ENCODE data around the gene RD3L. TPM values are rescaled to one million over a fixed set of nuclear protein-coding genes. Genes with fewer than 3 reads are reported as not detected.

RD3L gene
- total and polyA plus RNA-seq, 10 of the 15 experiments (the other 5 are each of a cell fraction or from before 2014, with no cell fraction given) = not detected

DNA sequence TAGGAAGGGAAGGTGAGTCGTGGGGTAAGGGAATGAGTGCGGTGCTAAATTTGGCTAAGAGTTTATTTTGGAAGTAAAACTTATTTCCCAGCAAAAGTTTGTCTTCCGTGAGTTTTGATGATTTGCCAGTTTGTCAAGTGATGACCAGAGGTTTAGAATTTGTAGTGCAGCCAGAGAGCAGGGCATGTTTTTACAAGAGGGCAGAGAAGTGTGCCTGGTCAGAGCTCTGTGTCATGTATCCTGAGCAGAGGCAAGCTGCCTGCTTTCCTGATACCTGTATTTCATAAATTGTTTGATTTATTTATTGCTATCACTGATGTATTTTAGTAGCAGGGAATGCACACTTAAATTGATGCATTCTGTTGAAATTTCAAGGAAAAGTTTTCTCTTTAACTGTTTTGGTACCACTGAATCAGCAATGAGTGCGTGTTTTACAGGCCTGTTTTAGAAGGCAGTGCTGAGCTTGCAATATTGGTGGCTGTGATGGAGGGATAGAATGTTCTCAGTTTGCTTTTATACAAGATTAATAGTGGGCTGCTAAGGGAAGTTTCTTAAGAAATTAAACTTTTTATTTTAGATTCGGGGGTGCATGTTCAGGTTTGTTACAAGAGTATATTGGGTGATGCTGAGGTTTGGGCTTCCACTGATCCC is 19.7 kb upstream of the RD3L start:
- no peak for TF ChIP-seq KLF5 (IDR thresholded peaks at IDR 0.05; ENCODE audit: partially characterized antibody)
- TF ChIP-seq CREB1 (IDR thresholded peaks at IDR 0.05; ENCODE audit: low read depth) = no peak
- TF ChIP-seq, protein P1, sequence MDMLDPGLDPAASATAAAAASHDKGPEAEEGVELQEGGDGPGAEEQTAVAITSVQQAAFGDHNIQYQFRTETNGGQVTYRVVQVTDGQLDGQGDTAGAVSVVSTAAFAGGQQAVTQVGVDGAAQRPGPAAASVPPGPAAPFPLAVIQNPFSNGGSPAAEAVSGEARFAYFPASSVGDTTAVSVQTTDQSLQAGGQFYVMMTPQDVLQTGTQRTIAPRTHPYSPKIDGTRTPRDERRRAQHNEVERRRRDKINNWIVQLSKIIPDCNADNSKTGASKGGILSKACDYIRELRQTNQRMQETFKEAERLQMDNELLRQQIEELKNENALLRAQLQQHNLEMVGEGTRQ (IDR thresholded peaks at IDR 0.05; ENCODE audit: borderline replicate concordance, low read depth, low read length) = no peak
- TF ChIP-seq EED (IDR thresholded peaks at IDR 0.05; ENCODE audit: low read depth) = no peak
- no peak for TF ChIP-seq KDM1A (IDR thresholded peaks at IDR 0.05; ENCODE audit: borderline replicate concordance)
- no peak for TF ChIP-seq HDAC2 (IDR thresholded peaks at IDR 0.05)
- TF ChIP-seq NFIC (IDR thresholded peaks at IDR 0.05; ENCODE audit: low read depth, low read length) = no peak
- TF ChIP-seq, protein P2, sequence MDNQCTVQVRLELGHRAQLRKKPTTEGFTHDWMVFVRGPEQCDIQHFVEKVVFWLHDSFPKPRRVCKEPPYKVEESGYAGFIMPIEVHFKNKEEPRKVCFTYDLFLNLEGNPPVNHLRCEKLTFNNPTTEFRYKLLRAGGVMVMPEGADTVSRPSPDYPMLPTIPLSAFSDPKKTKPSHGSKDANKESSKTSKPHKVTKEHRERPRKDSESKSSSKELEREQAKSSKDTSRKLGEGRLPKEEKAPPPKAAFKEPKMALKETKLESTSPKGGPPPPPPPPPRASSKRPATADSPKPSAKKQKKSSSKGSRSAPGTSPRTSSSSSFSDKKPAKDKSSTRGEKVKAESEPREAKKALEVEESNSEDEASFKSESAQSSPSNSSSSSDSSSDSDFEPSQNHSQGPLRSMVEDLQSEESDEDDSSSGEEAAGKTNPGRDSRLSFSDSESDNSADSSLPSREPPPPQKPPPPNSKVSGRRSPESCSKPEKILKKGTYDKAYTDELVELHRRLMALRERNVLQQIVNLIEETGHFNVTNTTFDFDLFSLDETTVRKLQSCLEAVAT (IDR thresholded peaks at IDR 0.05) = no peak
- Histone ChIP-seq H3K4me3 (no peak overlapping the region), H3K4me1 (ENCODE audit: control insufficient read depth, insufficient read depth, low read length) (no peaks in the 10 kb centered on the region), H4K20me1 (ENCODE audit: control insufficient read depth, insufficient read depth) (no peaks in the 10 kb centered on the region), H3K9me3 (replicated peaks; ENCODE audit: control insufficient read depth, insufficient read depth, low read length) (no peaks in the 10 kb centered on the region), H3K9ac (ENCODE audit: control insufficient read depth, insufficient read depth, low read length) (no peak overlapping the region), H3K27ac (ENCODE audit: control insufficient read depth, insufficient read depth) (no peak overlapping the region), H3K36me3 (ENCODE audit: control insufficient read depth in 2 of 2, insufficient read depth in 2 of 2, low read length in 1 of 2) (no peaks in the 10 kb centered on the region), H3K79me2 (ENCODE audit: control insufficient read depth, insufficient read depth, low read length) (no peaks in the 10 kb centered on the region), H3K4me2 (ENCODE audit: control insufficient read depth, insufficient read depth) (no peak overlapping the region), H2AFZ (ENCODE audit: control insufficient read depth, low read depth, low read length) (no peak overlapping the region), H3K27me3 (replicated peaks in 1 of 2; ENCODE audit: control insufficient read depth in 2 of 2, insufficient read depth in 2 of 2, low read length in 1 of 2) (no peaks in the 10 kb centered on the region; a peak in 2 of 4 replicates)
- FAIRE-seq (no peak), ATAC-seq (no peak), DNase-seq (ENCODE audit: low read depth, low spot score) (no peak)
- RAD21 ChIA-PET (ENCODE audit: unreplicated experiment) = no interaction called here
- no TSS peak for BruUV-seq (replicated peaks)
- POLR2A ChIA-PET = no interaction called here
- CTCF ChIA-PET = interaction anchor here (0.6 kb wide), 1 partner anchor 461 kb away, joined by 4 read pairs; no protein-coding TSS in a partner anchor
- in situ Hi-C loops (cut with MboI) = no loop called here
- intact Hi-C loops (cut with micrococcal nuclease; ENCODE audit: unreplicated experiment) = no loop called here
- 48% methylated on average over 5 of the region's 5 CpGs for WGBS (ENCODE audit: insufficient coverage, insufficient replicate concordance, low lambda C conversion rate, missing lambda C conversion rate)
- SMC1A ChIA-PET (ENCODE audit: uncharacterized antibody, unreplicated experiment) = no interaction called here
